Neural cell (in vitro differentiated cells): ENCODE results near the gene ERH.

Experiments
- EZH2 ChIP-seq: fragments of 200-600, 300-800 bp; shearing (Covaris generic), sonication (generic); IDR thresholded peaks from 2 replicates; pipeline ENCODE4 v1.6.1; 2014; ENCODE audit warnings: antibody characterized with exemption, low read length, borderline replicate concordance, mild to moderate bottlenecking; ENCODE audit not compliant: insufficient read depth, poor library complexity, severe bottlenecking
- POLR2AphosphoS5 ChIP-seq: IDR thresholded peaks from 2 replicates; pipeline ENCODE4 v1.6.1; 2012
- RAD21 ChIP-seq: fragments of 450-650 bp; conservative IDR thresholded peaks from 2 replicates; pipeline ENCODE4 v1.6.1; 2014; ENCODE audit warnings: antibody characterized with exemption, mild to moderate bottlenecking, moderate library complexity
- TAF1 ChIP-seq: IDR thresholded peaks from 2 replicates; pipeline ENCODE4 v1.6.1; 2012; ENCODE audit warnings: low read depth
- TF ChIP-seq, protein P1 (sequence below): fragments of 450-650 bp; IDR thresholded peaks from 2 replicates; pipeline ENCODE4 v1.5.1; 2014; ENCODE audit warnings: antibody characterized with exemption, mild to moderate bottlenecking, moderate library complexity; ENCODE audit not compliant: poor library complexity, severe bottlenecking

DNA sequence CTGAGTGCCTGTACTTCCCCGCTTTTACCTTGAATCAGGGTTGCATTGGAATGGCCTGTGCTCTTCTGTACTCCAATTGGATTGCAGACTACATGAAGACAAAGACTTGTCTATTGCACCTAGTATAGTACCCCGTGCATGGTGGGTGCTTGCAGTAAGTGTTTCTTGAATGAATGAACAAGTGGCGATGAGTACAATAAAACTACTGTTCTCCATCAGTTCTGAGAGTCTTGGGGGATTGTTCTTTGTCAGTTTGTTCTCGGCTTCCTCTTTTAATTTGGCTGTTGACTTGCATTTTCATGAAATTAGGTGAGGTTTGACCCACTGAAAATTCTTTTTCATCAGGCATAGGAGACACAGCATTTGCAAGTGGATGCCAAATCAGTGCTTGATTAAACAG is 34.1 kb downstream of the ERH start:
- TF ChIP-seq RAD21 = no peak
- no peak for TF ChIP-seq EZH2
- no peak for TF ChIP-seq TAF1
- TF ChIP-seq, protein P1, sequence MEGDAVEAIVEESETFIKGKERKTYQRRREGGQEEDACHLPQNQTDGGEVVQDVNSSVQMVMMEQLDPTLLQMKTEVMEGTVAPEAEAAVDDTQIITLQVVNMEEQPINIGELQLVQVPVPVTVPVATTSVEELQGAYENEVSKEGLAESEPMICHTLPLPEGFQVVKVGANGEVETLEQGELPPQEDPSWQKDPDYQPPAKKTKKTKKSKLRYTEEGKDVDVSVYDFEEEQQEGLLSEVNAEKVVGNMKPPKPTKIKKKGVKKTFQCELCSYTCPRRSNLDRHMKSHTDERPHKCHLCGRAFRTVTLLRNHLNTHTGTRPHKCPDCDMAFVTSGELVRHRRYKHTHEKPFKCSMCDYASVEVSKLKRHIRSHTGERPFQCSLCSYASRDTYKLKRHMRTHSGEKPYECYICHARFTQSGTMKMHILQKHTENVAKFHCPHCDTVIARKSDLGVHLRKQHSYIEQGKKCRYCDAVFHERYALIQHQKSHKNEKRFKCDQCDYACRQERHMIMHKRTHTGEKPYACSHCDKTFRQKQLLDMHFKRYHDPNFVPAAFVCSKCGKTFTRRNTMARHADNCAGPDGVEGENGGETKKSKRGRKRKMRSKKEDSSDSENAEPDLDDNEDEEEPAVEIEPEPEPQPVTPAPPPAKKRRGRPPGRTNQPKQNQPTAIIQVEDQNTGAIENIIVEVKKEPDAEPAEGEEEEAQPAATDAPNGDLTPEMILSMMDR = no peak
- no peak for TF ChIP-seq POLR2AphosphoS5
